ENCODE data around the gene PLA2G4C.

The PLA2G4C gene

GRCh38 chr19:48059331-48059730, 51.3 kb downstream of the PLA2G4C start:
- in situ Hi-C loops (cut with MboI; ENCODE audit: low sequenced_read_pairs) = no loop called here

GRCh38 chr19:48053856-48054255, 56.8 kb downstream of the PLA2G4C start:
- in situ Hi-C loops (cut with MboI; ENCODE audit: low sequenced_read_pairs) = no loop called here

- in situ Hi-C loops (cut with MboI; ENCODE audit: low sequenced_read_pairs) = no loop called here
These were observed 57.5 kb downstream of the PLA2G4C start for GRCh38 chr19:48053076-48053475.

GRCh38 chr19:48051335-48052033, 59.1 kb downstream of the PLA2G4C start:
- in situ Hi-C loops (cut with MboI; ENCODE audit: low sequenced_read_pairs) = no loop called here

GRCh38 chr19:48044561-48044960, 66.1 kb downstream of the PLA2G4C start:
- in situ Hi-C loops (cut with MboI; ENCODE audit: low sequenced_read_pairs) = no loop called here

GRCh38 chr19:48043675-48044258, 66.8 kb downstream of the PLA2G4C start, which contains the start of gene CABP5:
TSS of gene CABP5 (minus strand) at chr19:48044079. CDS start at chr19:48043922, 157 bp downstream.
- in situ Hi-C loops (cut with MboI; ENCODE audit: low sequenced_read_pairs) = no loop called here

GRCh38 chr19:48041877-48042580, 68.6 kb downstream of the PLA2G4C start:
- in situ Hi-C loops (cut with MboI; ENCODE audit: low sequenced_read_pairs) = no loop called here

- in situ Hi-C loops (cut with MboI; ENCODE audit: low sequenced_read_pairs) = no loop called here
These were observed 73.9 kb downstream of the PLA2G4C start for GRCh38 chr19:48036765-48037164.

- in situ Hi-C loops (cut with MboI; ENCODE audit: low sequenced_read_pairs) = no loop called here
These were observed 77.0 kb downstream of the PLA2G4C start for GRCh38 chr19:48033604-48034003.

GRCh38 chr19:48030073-48030472, 80.5 kb downstream of the PLA2G4C start:
- in situ Hi-C loops (cut with MboI; ENCODE audit: low sequenced_read_pairs) = no loop called here

GRCh38 chr19:48029431-48029830, 81.2 kb downstream of the PLA2G4C start:
- in situ Hi-C loops (cut with MboI; ENCODE audit: low sequenced_read_pairs) = no loop called here

GRCh38 chr19:48025480-48025879, 85.1 kb downstream of the PLA2G4C start:
- in situ Hi-C loops (cut with MboI; ENCODE audit: low sequenced_read_pairs) = no loop called here

GRCh38 chr19:48023518-48023917, 87.1 kb downstream of the PLA2G4C start:
- in situ Hi-C loops (cut with MboI; ENCODE audit: low sequenced_read_pairs) = no loop called here

- in situ Hi-C loops (cut with MboI; ENCODE audit: low sequenced_read_pairs) = no loop called here
These were observed 87.6 kb downstream of the PLA2G4C start for GRCh38 chr19:48023011-48023410.

GRCh38 chr19:48020686-48021085, 89.9 kb downstream of the PLA2G4C start:
- in situ Hi-C loops (cut with MboI; ENCODE audit: low sequenced_read_pairs) = no loop called here

- in situ Hi-C loops (cut with MboI; ENCODE audit: low sequenced_read_pairs) = no loop called here
These were observed 99.5 kb downstream of the PLA2G4C start for GRCh38 chr19:48010932-48011758.

- in situ Hi-C loops (cut with MboI; ENCODE audit: low sequenced_read_pairs) = no loop called here
These were observed 103.9 kb downstream of the PLA2G4C start for GRCh38 chr19:48006762-48007161.

GRCh38 chr19:48004236-48004635, 106.4 kb downstream of the PLA2G4C start:
- in situ Hi-C loops (cut with MboI; ENCODE audit: low sequenced_read_pairs) = no loop called here

- in situ Hi-C loops (cut with MboI; ENCODE audit: low sequenced_read_pairs) = no loop called here
These were observed 109.8 kb downstream of the PLA2G4C start for GRCh38 chr19:48000846-48001245.

- in situ Hi-C loops (cut with MboI; ENCODE audit: low sequenced_read_pairs) = no loop called here
These were observed 111.8 kb downstream of the PLA2G4C start for GRCh38 chr19:47998800-47999199.
